ENCODE results near the gene SUGP1. TPM values are rescaled to one million over a fixed set of nuclear protein-coding genes. Genes with fewer than 3 reads are reported as not detected.

Gene SUGP1
- total and polyA plus RNA-seq, 5 experiments from 2014 or later = 24.7 to 97.9 (median 42.2) TPM

DNA sequence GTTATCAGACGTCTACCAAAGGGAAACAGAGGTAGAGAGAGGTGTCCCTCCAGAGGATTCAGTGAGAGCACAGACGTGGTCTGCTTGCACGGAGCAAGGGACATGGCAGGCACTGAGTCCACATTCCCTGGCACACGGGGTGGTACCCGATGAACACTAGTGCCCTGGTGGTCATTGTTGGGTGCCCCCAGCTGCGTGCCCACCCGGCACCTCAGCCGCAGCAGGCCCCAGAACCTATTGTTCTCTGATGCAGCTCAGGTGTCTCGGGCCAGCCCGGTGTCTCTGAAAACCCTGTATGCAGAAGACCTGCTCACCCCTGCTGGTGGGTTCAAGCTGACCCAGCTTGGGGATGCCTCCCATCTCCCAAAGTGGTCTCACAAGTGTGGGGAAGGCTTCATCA, 11.9 kb downstream of the SUGP1 start:
- Mint-ChIP-seq H3K9me3 (no peaks in the 10 kb centered on the region), H3K27me3 (no peaks in the 10 kb centered on the region), H3K27ac (no peak overlapping the region), H3K36me3 (peaks cover 0 to 81% (median 12%) of the 10 kb centered on the region in 3 donors), H3K4me1 (peaks cover 0 to 10% (median under 1%) of the 10 kb centered on the region in 4 donors), H3K4me3 (no peak overlapping the region)
- POLR2A ChIA-PET = no interaction called here
- DNase-seq (no peak), ATAC-seq (no peak)

DNA sequence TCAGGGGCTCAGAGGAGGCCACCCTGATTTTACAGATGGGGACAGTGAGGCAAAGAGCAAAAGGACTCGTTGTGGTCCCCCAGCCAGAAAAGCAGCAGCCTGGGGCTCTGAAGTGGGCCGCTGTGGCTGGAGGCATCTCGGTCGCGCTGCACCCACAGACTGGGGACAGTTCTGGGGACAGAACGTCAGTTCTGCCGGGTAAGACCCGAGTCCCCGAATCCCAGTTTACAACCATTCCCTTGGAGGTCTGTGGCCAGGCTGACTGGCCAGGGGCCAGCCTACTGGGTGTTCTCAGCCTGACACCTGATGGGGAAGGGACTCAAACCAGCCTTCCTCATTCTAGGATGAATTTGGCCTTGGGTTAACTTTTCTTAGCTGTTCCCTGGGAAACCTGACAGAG, 14.1 kb downstream of the SUGP1 start:
- H3K27me3 Mint-ChIP-seq = no peaks in the 10 kb centered on the region
- H3K4me1 Mint-ChIP-seq = peaks cover 0 to 1% (median 0%) of the 10 kb centered on the region in 4 donors
- no peaks in the 10 kb centered on the region for H3K9me3 Mint-ChIP-seq
- POLR2A ChIA-PET = no interaction called here
- H3K27ac Mint-ChIP-seq = no peak overlapping the region
- ATAC-seq = no peak
- DNase-seq = no peak
- H3K36me3 Mint-ChIP-seq = peaks cover 0 to 76% (median 14%) of the 10 kb centered on the region in 3 donors
- H3K4me3 Mint-ChIP-seq = no peak overlapping the region

DNA sequence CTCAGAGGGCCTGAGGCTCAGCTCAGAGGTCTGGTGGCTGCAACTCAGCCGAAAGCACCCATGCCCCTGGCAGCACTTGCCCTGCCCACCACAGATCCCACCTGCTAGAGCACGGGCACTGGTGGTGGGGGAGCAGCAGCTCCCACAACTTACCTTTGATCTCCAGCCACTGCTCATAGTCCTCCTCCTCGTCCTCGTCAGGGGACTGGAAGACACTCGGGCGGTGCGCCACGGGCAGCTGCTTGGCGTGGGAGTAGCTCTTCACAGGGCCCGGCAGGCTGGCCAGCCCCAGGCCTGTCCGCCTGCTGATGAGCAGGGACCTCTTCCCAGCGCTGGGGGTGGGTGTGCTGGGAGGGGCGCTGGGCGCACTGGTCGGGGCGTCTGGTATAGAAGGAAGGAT, 14.6 kb downstream of the SUGP1 start:
- peaks cover 0 to 76% (median 14%) of the 10 kb centered on the region in 3 donors for H3K36me3 Mint-ChIP-seq
- H3K9me3 Mint-ChIP-seq = no peaks in the 10 kb centered on the region
- H3K27me3 Mint-ChIP-seq = no peaks in the 10 kb centered on the region
- no peak overlapping the region for H3K4me3 Mint-ChIP-seq
- DNase-seq (no peak), ATAC-seq (no peak)
- no peak overlapping the region for H3K27ac Mint-ChIP-seq
- POLR2A ChIA-PET = interaction anchor here (0.6 kb wide), 1 partner anchor 82 kb away, joined by 3 read pairs; no protein-coding TSS in a partner anchor
- peaks cover 0 to 1% (median 0%) of the 10 kb centered on the region in 4 donors for H3K4me1 Mint-ChIP-seq

DNA sequence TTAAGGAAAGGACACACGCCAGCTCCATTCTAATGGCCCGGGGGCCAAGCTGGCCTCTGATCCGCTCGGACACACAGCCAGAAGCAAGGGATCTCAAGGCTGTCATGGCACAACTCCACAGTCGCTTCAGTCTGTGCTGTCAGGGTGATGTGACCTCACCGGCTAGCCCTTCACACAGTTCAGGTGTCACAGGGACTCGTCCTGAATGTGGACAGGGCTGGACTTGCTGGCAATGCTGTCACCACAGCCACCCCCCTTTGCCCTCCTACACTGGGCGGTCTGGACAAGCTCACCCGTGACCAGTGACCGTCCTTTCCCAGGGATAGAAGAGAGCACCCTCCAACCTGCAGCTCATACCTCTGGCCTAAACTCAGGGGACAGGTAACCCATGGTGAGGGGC, 15.2 kb downstream of the SUGP1 start:
- ATAC-seq (no peak), DNase-seq (no peak)
- Mint-ChIP-seq H3K27me3 (no peaks in the 10 kb centered on the region), H3K4me1 (peaks cover 0 to 1% (median 0%) of the 10 kb centered on the region in 4 donors), H3K9me3 (no peaks in the 10 kb centered on the region), H3K4me3 (no peak overlapping the region), H3K36me3 (peaks cover 0 to 70% (median 14%) of the 10 kb centered on the region in 3 donors), H3K27ac (peak overlapping the region in 1 of 10 donors; percentile 34)
- POLR2A ChIA-PET = interaction anchor here (0.6 kb wide), 1 partner anchor 82 kb away, joined by 3 read pairs; no protein-coding TSS in a partner anchor

DNA sequence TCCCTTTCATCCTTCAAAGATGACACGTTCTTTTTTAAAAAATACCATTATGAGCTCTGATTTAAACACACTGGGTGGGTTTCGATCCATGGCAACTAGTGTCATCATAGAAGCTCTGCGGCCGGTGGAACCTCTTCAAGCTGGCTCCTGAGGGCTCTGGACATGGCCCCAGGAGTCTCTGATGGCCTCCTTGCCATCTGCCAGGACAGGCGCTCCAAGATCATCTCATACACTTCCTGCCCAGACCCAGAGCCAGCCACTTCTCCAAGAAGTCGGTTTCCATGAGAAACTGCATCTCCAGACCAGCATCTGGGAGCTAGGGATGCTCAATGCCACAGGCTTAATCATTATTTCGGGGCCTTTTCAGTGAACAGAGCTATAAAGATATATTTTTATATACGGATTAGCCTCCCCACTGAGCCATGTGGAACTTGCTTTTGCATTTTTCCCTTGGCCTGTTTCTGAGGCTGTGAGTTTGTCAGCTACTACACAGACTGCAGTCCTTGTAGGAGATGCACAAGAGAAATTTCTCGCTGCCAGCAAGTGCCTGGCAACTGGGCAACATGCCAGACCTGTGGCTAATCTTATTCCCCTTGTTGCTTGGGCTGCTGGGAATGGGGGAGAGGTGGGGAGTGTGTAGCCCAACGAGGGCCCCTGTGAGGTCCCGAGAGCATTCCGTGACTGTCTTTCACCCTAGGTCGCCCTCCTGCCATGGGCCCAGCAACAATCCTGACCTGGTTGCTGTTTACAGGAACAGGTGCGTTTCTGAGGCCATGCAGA, 15.9 kb downstream of the SUGP1 start:
- H3K36me3 Mint-ChIP-seq = peaks cover 0 to 63% (median 11%) of the 10 kb centered on the region in 3 donors

DNA sequence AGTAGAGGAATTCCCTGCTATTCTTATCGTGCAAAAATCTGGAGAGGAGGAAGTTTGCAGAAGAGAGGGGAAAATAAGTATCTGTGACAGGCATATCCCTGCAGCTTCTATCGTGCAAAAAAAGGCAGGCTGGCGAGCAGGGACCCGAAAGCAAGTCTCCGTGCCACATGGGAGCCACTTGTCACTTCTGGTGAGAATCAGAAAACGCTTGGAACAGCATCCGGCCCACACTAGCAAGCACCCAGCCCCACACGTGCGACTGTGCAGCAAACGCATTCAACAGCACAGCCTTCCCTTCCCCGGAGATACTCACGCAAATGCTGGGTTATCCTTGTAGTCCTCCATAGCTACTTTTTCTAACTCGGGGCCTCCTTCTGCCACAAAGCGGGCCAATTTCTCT, 16.9 kb downstream of the SUGP1 start:
- H3K4me1 Mint-ChIP-seq = no peaks in the 10 kb centered on the region
- H3K4me3 Mint-ChIP-seq = no peak overlapping the region
- no peaks in the 10 kb centered on the region for H3K27me3 Mint-ChIP-seq
- peaks cover 0 to 54% (median 11%) of the 10 kb centered on the region in 3 donors for H3K36me3 Mint-ChIP-seq
- DNase-seq (no peak), ATAC-seq (no peak)
- POLR2A ChIA-PET = no interaction called here
- H3K9me3 Mint-ChIP-seq = no peaks in the 10 kb centered on the region
- H3K27ac Mint-ChIP-seq = no peak overlapping the region

More for the DNA sequence above, 15.9 kb downstream of the SUGP1 start:
- no peaks in the 10 kb centered on the region for H3K4me1 Mint-ChIP-seq
- H3K27me3 Mint-ChIP-seq = no peaks in the 10 kb centered on the region
- no peaks in the 10 kb centered on the region for H3K9me3 Mint-ChIP-seq
- POLR2A ChIA-PET = no interaction called here
- H3K4me3 Mint-ChIP-seq = peak overlapping the region in 1 of 10 donors; percentile 16
- H3K27ac Mint-ChIP-seq = peak overlapping the region in 2 of 10 donors; percentile 19 to 31
- ATAC-seq (no peak), DNase-seq (no peak)

DNA sequence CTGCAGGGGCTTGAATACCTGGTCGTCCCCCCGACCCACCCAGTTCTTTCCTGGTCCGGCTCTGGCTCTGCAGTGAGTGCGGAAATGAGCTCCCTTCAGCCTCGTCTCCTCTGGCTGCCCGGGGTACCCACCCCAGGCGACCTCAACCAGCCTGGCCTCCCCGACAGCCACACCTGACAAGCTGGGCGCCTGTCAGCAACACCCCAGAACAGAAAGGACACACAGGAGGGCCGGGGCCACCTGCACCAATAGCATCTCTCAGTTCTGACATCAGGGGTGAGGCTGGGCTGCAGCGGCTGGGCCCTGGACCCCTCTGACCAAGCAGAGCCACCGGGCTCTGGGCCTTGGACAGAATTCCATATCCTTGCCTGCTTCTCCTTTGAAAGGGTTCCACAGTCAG, 19.7 kb downstream of the SUGP1 start:
- ATAC-seq (no peak), DNase-seq (no peak)
- Mint-ChIP-seq H3K27ac (peak overlapping the region in 1 of 10 donors; percentile 15), H3K4me3 (no peak overlapping the region), H3K36me3 (peaks cover 0 to 51% (median 8%) of the 10 kb centered on the region in 3 donors), H3K4me1 (peaks cover 0 to 1% (median 0%) of the 10 kb centered on the region in 4 donors), H3K27me3 (no peaks in the 10 kb centered on the region), H3K9me3 (no peaks in the 10 kb centered on the region)
- POLR2A ChIA-PET = no interaction called here

DNA sequence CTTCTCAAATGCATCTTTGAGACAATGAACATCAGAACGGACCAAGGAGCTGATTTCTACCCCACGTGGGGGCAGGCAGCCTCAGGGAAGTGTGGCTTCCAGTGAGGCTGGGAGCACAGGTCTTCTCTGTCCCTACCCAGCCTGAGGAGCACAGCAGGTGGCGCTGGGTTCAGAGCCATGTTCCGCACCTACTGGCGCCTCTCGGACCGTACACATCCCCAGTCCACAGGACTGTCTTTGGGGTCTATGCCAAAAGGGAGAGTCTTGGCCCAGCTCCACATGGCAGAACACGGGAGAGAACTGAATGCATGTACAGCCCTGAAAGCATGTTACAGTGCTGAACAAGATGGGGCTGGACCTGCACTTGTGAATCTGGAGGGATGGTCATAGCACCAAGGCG, 22.6 kb downstream of the SUGP1 start:
- Mint-ChIP-seq H3K4me1 (peaks cover 0 to 1% (median 0%) of the 10 kb centered on the region in 4 donors), H3K27ac (peak overlapping the region in 2 of 10 donors; percentile 27 to 31), H3K27me3 (no peaks in the 10 kb centered on the region), H3K9me3 (peaks cover 0 to 4% (median 0%) of the 10 kb centered on the region in 9 donors), H3K4me3 (no peak overlapping the region), H3K36me3 (peaks cover 5 to 56% (median 27%) of the 10 kb centered on the region in 3 donors)
- POLR2A ChIA-PET = no interaction called here
- no peak for ATAC-seq
- no peak for DNase-seq

DNA sequence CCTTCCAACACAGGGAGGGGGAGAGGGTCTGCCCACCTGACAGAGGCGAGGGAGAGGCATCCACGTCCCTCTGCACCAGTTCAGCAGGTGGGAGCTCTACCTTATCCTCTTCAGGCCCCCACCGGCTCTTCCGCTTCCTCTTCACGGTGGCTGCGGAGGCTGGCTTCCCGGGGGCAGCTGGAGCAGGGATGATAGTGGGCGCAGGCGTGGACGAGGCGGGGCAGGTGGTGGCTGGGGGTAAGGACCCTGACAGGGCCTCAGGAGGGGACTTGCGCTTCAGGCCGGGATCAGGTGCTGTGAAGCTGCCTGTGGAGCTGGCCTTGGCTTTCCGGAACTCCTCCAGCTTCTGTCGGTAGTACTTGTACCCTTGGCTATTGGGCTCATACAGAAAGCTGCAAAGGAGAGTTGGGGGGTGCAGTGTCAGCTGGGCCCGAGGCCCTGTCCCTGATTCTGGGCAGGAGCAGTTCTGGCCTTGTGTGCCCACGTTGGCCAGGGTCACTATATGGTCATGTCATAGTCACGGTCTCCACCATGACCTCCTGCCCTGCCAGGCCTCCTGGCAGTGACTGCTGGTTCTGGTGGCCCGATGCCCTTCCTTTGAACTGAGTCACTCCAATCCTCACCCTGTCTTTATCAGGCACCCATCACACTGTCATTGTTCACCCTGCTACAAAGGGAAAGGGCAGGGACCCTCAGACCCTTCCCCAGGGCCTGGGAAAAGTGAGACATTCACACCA, 23.2 kb downstream of the SUGP1 start:
- ATAC-seq = no peak
- no peaks in the 10 kb centered on the region for H3K27me3 Mint-ChIP-seq
- no peak for DNase-seq
- no peak overlapping the region for H3K4me3 Mint-ChIP-seq
- H3K36me3 Mint-ChIP-seq = peaks cover 5 to 62% (median 33%) of the 10 kb centered on the region in 3 donors
- H3K4me1 Mint-ChIP-seq = peaks cover 0 to 1% (median 0%) of the 10 kb centered on the region in 4 donors
- peaks cover 0 to 4% (median 0%) of the 10 kb centered on the region in 9 donors for H3K9me3 Mint-ChIP-seq
- POLR2A ChIA-PET = no interaction called here
- H3K27ac Mint-ChIP-seq = peak overlapping the region in 4 of 10 donors; percentile 24 to 71 (median 29)

DNA sequence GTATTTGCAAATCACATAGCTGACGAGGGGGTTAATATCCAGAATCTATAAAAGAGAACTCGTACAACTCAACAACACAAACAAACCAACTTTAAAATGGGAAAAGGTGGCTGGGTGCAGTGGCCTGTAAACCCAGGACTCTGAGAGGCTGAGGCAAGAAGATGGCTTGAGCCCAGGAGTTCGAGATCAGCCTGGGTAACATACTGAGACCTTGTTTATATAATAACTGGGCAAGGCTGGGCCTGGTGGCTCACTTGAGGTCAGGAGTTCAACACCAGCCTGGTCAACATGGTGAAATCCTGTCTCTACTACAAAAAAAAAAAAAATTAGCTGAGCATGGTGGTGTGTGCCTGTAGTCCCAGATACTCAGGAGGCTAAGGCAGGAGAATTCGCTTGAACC, 25.4 kb downstream of the SUGP1 start:
- Mint-ChIP-seq H3K9me3 (peaks cover 0 to 4% (median 0%) of the 10 kb centered on the region in 9 donors), H3K4me3 (no peak overlapping the region), H3K27me3 (no peaks in the 10 kb centered on the region), H3K36me3 (peaks cover 11 to 67% (median 41%) of the 10 kb centered on the region in 3 donors), H3K27ac (no peak overlapping the region), H3K4me1 (peaks cover 0 to 1% (median 0%) of the 10 kb centered on the region in 4 donors)
- DNase-seq = no peak
- ATAC-seq = no peak
- POLR2A ChIA-PET = no interaction called here

DNA sequence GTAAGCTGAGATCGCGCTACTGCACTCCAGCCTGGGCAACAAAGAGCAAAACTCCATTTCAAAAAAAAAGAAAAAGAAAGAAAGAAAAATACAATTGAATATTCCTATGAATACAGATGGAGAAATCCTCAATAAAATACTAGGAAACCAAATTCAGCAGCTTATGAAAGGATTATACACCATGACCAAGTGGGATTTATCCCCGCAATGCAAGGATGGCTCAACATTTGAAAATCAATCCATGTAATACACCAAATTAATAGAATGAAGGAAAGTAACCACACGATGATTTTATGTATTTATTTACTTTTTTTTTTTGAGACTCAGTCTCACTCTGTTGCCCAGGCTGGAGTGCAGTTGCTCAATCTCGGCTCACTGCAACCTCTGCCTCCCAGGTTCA, 27.7 kb downstream of the SUGP1 start:
- ATAC-seq (no peak), DNase-seq (no peak)
- Mint-ChIP-seq H3K4me3 (no peak overlapping the region), H3K27ac (no peak overlapping the region), H3K9me3 (peaks cover 0 to 4% (median 0%) of the 10 kb centered on the region in 9 donors), H3K27me3 (no peaks in the 10 kb centered on the region), H3K36me3 (peaks cover 11 to 84% (median 47%) of the 10 kb centered on the region in 3 donors), H3K4me1 (no peaks in the 10 kb centered on the region)
- POLR2A ChIA-PET = no interaction called here

DNA sequence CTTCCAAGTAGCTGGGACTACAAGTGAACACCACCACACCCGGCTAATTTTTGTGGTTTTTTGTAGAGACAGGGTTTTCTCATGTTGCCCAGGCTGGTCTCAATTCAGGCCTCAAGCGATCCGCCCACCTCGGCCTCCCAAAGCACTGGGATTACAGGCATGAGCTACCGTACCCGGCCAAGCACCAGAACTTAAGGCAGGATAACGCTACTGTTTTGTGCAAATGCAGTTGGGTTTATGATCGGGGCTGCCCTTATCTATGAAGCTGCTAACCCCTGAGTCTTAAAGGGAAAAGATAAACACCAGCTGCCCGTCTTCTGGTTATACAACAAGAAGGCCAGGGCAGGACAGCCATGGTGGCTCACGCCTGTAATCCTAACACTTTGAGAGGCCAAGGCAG, 34.6 kb downstream of the SUGP1 start:
- no peak overlapping the region for H3K27ac Mint-ChIP-seq

DNA sequence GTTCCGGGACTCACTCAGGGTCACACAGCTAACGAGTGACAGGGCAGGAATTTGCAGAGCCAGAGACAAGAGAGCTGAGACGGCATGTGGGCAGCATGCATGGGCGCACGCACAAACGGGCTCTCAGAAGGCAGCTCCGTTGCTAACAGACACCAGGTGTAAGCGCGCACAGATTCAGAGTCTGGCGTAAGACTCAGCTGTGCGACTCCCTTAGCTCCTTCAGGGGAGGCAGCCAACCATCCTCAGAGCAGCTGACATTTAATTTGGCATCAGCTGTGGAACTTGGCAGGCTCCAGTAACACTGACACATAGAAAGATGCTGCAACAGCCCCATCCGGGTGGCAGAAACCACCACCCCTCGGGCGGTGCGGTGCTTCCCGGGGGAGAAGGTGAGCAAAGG, 39.7 kb downstream of the SUGP1 start:
- no peak overlapping the region for H3K4me3 Mint-ChIP-seq
- no peak for ATAC-seq
- no peak for DNase-seq
- POLR2A ChIA-PET = no interaction called here
- peaks cover 0 to 3% (median 0%) of the 10 kb centered on the region in 4 donors for H3K4me1 Mint-ChIP-seq
- peak overlapping the region in 1 of 10 donors; percentile 25 for H3K27ac Mint-ChIP-seq
- H3K36me3 Mint-ChIP-seq = peaks cover 9 to 87% (median 62%) of the 10 kb centered on the region in 3 donors
- H3K9me3 Mint-ChIP-seq = no peaks in the 10 kb centered on the region
- H3K27me3 Mint-ChIP-seq = peaks cover 0 to under 1% (median 0%) of the 10 kb centered on the region in 5 donors

More for the DNA sequence above, 34.6 kb downstream of the SUGP1 start:
- Mint-ChIP-seq H3K4me1 (peaks cover 0 to 3% (median 0%) of the 10 kb centered on the region in 4 donors), H3K4me3 (no peak overlapping the region), H3K9me3 (no peaks in the 10 kb centered on the region), H3K36me3 (peaks cover 13 to 81% (median 48%) of the 10 kb centered on the region in 3 donors), H3K27me3 (no peaks in the 10 kb centered on the region)
- DNase-seq (no peak), ATAC-seq (no peak)
- POLR2A ChIA-PET = no interaction called here
